Ascending aorta (tissue), 2 donors: Measurements from ENCODE around the gene UTP25. TPM values are rescaled to one million over a fixed set of nuclear protein-coding genes. Genes with fewer than 3 reads are reported as not detected.
A peak's percentile ranks its signal among the peaks of the same experiment; 100 is the strongest.

Experiments used
- DNase-seq, 2 donors: peaks; one replicate each; pipeline ENCODE4 v3.0.0-alpha.2; 2019; ENCODE audit warnings: low spot score in 2 of 2
- H3K27ac ChIP-seq, 2 donors: fragments of 200-600 bp; sonication (generic); one replicate each; pipeline ENCODE4 v1.5.1; 2016 to 2017; ENCODE audit warnings: mild to moderate bottlenecking in 1 of 2
- H3K27me3 ChIP-seq: fragments of 200-600 bp; sonication (generic); one replicate; pipeline ENCODE4 v1.5.1; 2017
- H3K36me3 ChIP-seq, 2 donors: fragments of 200-600 bp; sonication (generic); one replicate each; pipeline ENCODE4 v1.5.1; 2016
- H3K4me1 ChIP-seq, 2 donors: fragments of 200-600 bp; sonication (generic); one replicate each; pipeline ENCODE4 v1.5.1; 2016 to 2017; ENCODE audit warnings: mild to moderate bottlenecking in 1 of 2
- H3K4me3 ChIP-seq, 2 donors: fragments of 200-600 bp; sonication (generic); one replicate each; pipeline ENCODE4 v1.5.1; 2016 to 2017; ENCODE audit warnings: mild to moderate bottlenecking in 1 of 2
- H3K9me3 ChIP-seq, 2 donors: fragments of 200-600 bp; sonication (generic); one replicate each; pipeline ENCODE4 v1.5.1; 2016
- CTCF ChIP-seq, 3 experiments: fragments of 200-600 bp in 2 of 3; fragments of 450-650 bp in 1 of 3; sonication (generic) in 2 of 3; IDR thresholded peaks; one replicate each; pipeline ENCODE4 v1.5.1; 2016 to 2019; ENCODE audit warnings: antibody characterized with exemption in 3 of 3, mild to moderate bottlenecking in 1 of 3, moderate library complexity in 1 of 3
- intact Hi-C: fragments of 100-400 bp; cut with DNase I; formaldehyde crosslinking; loops from one replicate; pipeline ENCODE4 v1.15.1; 2023
- total RNA-seq: library from RNA; depleted of rRNA; stranded (reverse); fragments of >200 nt; gene quantifications from one replicate; pipeline ENCODE4 v1.1.0, GENCODE V29; 2016

The UTP25 gene
- 3.6 TPM for total RNA-seq

GRCh38 chr1:209827384-209828262 lies at the start of gene UTP25:
Gene UTP25 (plus strand): TSS chr1:209827972. CDS start chr1:209828064, 92 bp downstream.
- peak within 1 kb of the TSS; percentile 68 to 72 for H3K27ac ChIP-seq
- no peaks in the 10 kb centered on the region for H3K27me3 ChIP-seq
- TF ChIP-seq CTCF (IDR thresholded peaks at IDR 0.05), result peak; percentile 60 to 78 (median 73)
- intact Hi-C loops, result loop anchor here (2.0 kb wide), 1 partner anchor 43 kb away; the partner anchor contains the start of gene C1orf74
- no peaks in the 10 kb centered on the region for H3K9me3 ChIP-seq
- peak within 1 kb of the TSS; percentile 44 to 92 for H3K4me3 ChIP-seq
- peaks cover 18% of the 10 kb centered on the region in 2 donors for H3K36me3 ChIP-seq
- peaks cover 0 to 12% of the 10 kb centered on the region in 2 donors for H3K4me1 ChIP-seq
- DNase-seq, result peak; percentile 76 to 97

- H3K4me3 ChIP-seq, result no peak overlapping the region
- no peak for DNase-seq
- no peaks in the 10 kb centered on the region for H3K9me3 ChIP-seq
- no peaks in the 10 kb centered on the region for H3K36me3 ChIP-seq
- TF ChIP-seq CTCF (IDR thresholded peaks at IDR 0.05), result no peak
- intact Hi-C loops, result no loop called here
- H3K27me3 ChIP-seq, result no peaks in the 10 kb centered on the region
- H3K4me1 ChIP-seq, result no peaks in the 10 kb centered on the region
- no peak overlapping the region for H3K27ac ChIP-seq
Measured at GRCh38 chr1:209778102-209778501, 49.7 kb upstream of the UTP25 start.

- H3K4me1 ChIP-seq, result peaks cover 0 to 8% of the 10 kb centered on the region in 2 donors
- no peak overlapping the region for H3K27ac ChIP-seq
- TF ChIP-seq CTCF (IDR thresholded peaks at IDR 0.05), result no peak
- no peaks in the 10 kb centered on the region for H3K27me3 ChIP-seq
- H3K36me3 ChIP-seq, result no peaks in the 10 kb centered on the region
- DNase-seq, result no peak
- H3K9me3 ChIP-seq, result no peaks in the 10 kb centered on the region
- no peak overlapping the region for H3K4me3 ChIP-seq
- intact Hi-C loops, result no loop called here
Measured at GRCh38 chr1:209780268-209780667, 47.5 kb upstream of the UTP25 start.

- Histone ChIP-seq H3K27ac (no peak overlapping the region), H3K36me3 (no peaks in the 10 kb centered on the region), H3K4me1 (peaks cover 0 to 12% of the 10 kb centered on the region in 2 donors), H3K27me3 (no peaks in the 10 kb centered on the region), H3K4me3 (peak overlapping the region; percentile 71 to 81), H3K9me3 (no peaks in the 10 kb centered on the region)
- no peak for DNase-seq
- intact Hi-C loops, result no loop called here
- TF ChIP-seq CTCF (IDR thresholded peaks at IDR 0.05), result no peak
Measured at GRCh38 chr1:209783386-209783785, 44.4 kb upstream of the UTP25 start.

GRCh38 chr1:209784265-209785169 lies 43.3 kb upstream of the UTP25 start, which contains the start of gene C1orf74:
Gene C1orf74 (minus strand): TSS chr1:209784559. CDS start chr1:209783634, 925 bp downstream.
- Histone ChIP-seq H3K4me3 (peak within 1 kb of the TSS; percentile 71 to 81), H3K27me3 (no peaks in the 10 kb centered on the region), H3K27ac (peak within 1 kb of the TSS; percentile 75 to 85), H3K36me3 (no peaks in the 10 kb centered on the region), H3K9me3 (no peaks in the 10 kb centered on the region), H3K4me1 (peaks cover 0 to 12% of the 10 kb centered on the region in 2 donors)
- DNase-seq, result peak; percentile 93 to 100
- TF ChIP-seq CTCF (IDR thresholded peaks at IDR 0.05), result no peak
- intact Hi-C loops, result loop anchor here (1.0 to 2.0 kb wide), 2 partner anchors 15 to 42 kb away; partner anchors contain the start of gene UTP25
